Measurements from ENCODE around the gene CDC6.

DNA sequence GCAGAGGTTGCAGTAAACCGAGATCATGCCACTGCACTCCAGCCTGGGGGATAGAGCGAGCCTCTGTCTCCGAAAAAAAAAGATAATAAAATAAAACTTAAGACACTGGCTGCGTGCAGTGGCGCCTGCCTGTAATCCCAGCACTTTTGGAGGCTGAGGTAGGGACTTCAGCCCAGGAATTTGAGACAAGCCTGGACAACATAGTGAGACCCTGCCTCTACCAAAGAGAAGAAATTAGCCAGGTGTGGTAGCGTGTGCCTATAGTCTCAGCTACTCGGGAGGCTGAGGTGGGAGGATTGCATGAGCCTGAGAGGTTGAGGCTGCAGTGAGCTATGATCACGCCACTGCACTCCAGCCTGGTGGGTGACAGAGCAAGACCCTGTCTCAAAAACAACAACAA lies 47.9 kb downstream of the CDC6 start:
- TF ChIP-seq POLR2A (IDR thresholded peaks at IDR 0.05): no peak
- TF ChIP-seq, protein P1, sequence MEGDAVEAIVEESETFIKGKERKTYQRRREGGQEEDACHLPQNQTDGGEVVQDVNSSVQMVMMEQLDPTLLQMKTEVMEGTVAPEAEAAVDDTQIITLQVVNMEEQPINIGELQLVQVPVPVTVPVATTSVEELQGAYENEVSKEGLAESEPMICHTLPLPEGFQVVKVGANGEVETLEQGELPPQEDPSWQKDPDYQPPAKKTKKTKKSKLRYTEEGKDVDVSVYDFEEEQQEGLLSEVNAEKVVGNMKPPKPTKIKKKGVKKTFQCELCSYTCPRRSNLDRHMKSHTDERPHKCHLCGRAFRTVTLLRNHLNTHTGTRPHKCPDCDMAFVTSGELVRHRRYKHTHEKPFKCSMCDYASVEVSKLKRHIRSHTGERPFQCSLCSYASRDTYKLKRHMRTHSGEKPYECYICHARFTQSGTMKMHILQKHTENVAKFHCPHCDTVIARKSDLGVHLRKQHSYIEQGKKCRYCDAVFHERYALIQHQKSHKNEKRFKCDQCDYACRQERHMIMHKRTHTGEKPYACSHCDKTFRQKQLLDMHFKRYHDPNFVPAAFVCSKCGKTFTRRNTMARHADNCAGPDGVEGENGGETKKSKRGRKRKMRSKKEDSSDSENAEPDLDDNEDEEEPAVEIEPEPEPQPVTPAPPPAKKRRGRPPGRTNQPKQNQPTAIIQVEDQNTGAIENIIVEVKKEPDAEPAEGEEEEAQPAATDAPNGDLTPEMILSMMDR (IDR thresholded peaks at IDR 0.05): no peak
- no peak for TF ChIP-seq EP300 (IDR thresholded peaks at IDR 0.05)
- TF ChIP-seq POLR2AphosphoS5 (IDR thresholded peaks at IDR 0.05): no peak

All from gastroesophageal sphincter (tissue), 3 donors.